A549 (cell line): ENCODE measurements around the gene NDUFA1.
A peak's percentile ranks its signal among the peaks of the same experiment; 100 is the strongest.

Experiments used
- BHLHE40 ChIP-seq: IDR thresholded peaks from 2 replicates; pipeline ENCODE4 v1.6.1; 2012; ENCODE audit warnings: low read depth, low read length, inconsistent platforms
- POLR2A ChIP-seq: IDR thresholded peaks from 2 replicates; pipeline ENCODE4 v1.6.1; 2012; ENCODE audit warnings: mild to moderate bottlenecking, low read length
- ZSCAN20 ChIP-seq: fragments of 250-450 bp; sonication (Bioruptor Pico); IDR thresholded peaks from 2 replicates; pipeline ENCODE4 v1.8.0; 2022; ENCODE audit warnings: mild to moderate bottlenecking, moderate library complexity
- TF ChIP-seq, protein P1 (sequence below): fragments of >200 bp; sonication (Bioruptor Twin); formaldehyde crosslinking; IDR thresholded peaks from 2 replicates; pipeline ENCODE4 v1.6.1; 2016
- TF ChIP-seq, protein P2 (sequence below): fragments of >200 bp; sonication (Bioruptor Twin); formaldehyde crosslinking; IDR thresholded peaks from 3 replicates; pipeline ENCODE4 v1.5.1; 2016
- TF ChIP-seq, protein P3 (sequence below): fragments of 200-600 bp; sonication (generic); IDR thresholded peaks from 2 replicates; pipeline ENCODE4 v1.6.1; 2016; ENCODE audit warnings: antibody characterized with exemption, mild to moderate bottlenecking, moderate library complexity

DNA sequence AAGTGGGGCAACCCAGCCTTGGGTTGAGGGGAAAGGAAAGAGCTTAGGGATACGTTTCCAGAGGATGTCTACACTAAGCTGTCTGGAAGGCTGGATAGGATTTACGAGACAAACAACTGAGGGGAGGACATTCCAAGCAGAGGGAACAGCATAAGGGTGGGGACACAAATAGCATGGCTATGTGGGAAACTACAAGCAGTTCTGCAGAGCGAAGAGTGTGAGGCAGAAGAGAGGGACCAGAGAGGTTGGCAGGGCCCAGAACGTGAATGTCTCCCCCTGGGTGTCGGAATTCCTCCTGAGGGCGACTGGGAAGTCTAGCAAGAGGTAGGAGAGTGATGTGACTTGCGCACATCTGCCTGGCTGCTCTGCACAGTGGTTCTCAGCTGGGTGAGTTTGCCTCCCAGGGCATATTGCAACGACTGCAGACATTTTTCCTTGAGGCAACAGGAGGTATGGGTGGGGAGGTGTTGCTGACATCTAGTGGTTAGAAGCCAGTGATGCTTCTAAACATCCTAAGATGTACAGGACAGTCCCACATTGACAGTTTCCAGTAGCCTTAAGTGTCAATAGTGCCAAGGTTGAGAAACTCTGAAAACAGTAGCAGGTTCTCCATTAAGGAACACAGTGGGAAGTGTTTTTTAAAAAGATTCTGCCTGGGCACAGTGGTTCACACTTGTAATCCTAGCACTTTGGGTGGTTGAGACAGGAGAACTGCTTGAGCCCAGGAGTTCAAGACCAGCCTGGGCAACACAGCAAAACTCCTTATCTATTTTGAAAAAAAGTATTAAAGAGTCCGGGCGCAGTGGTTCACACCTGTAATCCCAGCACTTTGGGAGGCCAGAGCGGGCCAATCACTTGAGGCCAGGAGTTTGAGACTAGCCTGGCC lies 9.2 kb downstream of the NDUFA1 start:
- TF ChIP-seq, protein P1, sequence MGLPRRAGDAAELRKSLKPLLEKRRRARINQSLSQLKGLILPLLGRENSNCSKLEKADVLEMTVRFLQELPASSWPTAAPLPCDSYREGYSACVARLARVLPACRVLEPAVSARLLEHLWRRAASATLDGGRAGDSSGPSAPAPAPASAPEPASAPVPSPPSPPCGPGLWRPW: no peak
- TF ChIP-seq, protein P2, sequence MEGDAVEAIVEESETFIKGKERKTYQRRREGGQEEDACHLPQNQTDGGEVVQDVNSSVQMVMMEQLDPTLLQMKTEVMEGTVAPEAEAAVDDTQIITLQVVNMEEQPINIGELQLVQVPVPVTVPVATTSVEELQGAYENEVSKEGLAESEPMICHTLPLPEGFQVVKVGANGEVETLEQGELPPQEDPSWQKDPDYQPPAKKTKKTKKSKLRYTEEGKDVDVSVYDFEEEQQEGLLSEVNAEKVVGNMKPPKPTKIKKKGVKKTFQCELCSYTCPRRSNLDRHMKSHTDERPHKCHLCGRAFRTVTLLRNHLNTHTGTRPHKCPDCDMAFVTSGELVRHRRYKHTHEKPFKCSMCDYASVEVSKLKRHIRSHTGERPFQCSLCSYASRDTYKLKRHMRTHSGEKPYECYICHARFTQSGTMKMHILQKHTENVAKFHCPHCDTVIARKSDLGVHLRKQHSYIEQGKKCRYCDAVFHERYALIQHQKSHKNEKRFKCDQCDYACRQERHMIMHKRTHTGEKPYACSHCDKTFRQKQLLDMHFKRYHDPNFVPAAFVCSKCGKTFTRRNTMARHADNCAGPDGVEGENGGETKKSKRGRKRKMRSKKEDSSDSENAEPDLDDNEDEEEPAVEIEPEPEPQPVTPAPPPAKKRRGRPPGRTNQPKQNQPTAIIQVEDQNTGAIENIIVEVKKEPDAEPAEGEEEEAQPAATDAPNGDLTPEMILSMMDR: peak; percentile 58
- TF ChIP-seq, protein P3, sequence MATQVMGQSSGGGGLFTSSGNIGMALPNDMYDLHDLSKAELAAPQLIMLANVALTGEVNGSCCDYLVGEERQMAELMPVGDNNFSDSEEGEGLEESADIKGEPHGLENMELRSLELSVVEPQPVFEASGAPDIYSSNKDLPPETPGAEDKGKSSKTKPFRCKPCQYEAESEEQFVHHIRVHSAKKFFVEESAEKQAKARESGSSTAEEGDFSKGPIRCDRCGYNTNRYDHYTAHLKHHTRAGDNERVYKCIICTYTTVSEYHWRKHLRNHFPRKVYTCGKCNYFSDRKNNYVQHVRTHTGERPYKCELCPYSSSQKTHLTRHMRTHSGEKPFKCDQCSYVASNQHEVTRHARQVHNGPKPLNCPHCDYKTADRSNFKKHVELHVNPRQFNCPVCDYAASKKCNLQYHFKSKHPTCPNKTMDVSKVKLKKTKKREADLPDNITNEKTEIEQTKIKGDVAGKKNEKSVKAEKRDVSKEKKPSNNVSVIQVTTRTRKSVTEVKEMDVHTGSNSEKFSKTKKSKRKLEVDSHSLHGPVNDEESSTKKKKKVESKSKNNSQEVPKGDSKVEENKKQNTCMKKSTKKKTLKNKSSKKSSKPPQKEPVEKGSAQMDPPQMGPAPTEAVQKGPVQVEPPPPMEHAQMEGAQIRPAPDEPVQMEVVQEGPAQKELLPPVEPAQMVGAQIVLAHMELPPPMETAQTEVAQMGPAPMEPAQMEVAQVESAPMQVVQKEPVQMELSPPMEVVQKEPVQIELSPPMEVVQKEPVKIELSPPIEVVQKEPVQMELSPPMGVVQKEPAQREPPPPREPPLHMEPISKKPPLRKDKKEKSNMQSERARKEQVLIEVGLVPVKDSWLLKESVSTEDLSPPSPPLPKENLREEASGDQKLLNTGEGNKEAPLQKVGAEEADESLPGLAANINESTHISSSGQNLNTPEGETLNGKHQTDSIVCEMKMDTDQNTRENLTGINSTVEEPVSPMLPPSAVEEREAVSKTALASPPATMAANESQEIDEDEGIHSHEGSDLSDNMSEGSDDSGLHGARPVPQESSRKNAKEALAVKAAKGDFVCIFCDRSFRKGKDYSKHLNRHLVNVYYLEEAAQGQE: no peak
- TF ChIP-seq BHLHE40 (no peak), ZSCAN20 (CRISPR knock-in tag) (no peak), POLR2A (no peak)
